Stimulated activated CD8-positive, alpha-beta memory T cell treated with anti-CD3 and anti-CD28 coated beads, Interleukin-2, amount 100 ng/mL, for 1 hour (primary cell): ENCODE measurements around the gene PPP1R1A.

Source experiments
- DNase-seq, 2 donors: peaks; one replicate each; pipeline ENCODE4 v3.0.0-alpha.2; 2020; ENCODE audit warnings: low read depth in 2 of 2

PPP1R1A gene

GRCh38 chr12:54603872-54604271 is 15.4 kb upstream of the PPP1R1A start:
- DNase-seq = no peak

DNA sequence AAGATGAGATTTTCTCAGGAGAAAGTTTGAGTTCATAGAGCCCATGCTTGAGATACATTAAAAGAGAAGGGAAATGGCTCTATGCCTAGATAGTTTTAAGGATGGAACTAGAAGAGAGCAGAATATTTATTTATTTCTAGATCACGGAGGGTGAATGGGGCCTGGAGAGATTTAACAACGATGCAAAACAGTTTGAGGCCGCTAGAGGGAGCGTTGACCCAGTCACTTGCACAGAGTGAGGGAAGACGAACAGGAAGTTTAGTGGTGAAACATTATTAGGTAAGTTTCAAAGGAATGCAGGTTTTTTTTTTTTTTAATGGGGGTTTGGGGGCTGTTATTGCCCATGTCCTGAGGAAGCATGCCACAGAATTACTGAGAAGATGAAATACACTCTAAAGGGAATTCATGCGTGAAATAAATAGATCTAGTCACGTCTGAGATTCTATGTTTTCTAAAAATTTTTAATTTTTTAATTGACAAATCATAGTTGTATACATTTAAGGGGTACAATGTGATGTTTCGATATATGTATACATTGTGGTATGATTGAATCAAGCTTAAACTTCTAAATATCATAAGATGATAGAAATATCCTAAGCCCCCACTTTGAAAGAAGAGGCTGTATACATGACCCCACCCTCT is 14.8 kb upstream of the PPP1R1A start:
- DNase-seq = peak; percentile 38 to 43

DNA sequence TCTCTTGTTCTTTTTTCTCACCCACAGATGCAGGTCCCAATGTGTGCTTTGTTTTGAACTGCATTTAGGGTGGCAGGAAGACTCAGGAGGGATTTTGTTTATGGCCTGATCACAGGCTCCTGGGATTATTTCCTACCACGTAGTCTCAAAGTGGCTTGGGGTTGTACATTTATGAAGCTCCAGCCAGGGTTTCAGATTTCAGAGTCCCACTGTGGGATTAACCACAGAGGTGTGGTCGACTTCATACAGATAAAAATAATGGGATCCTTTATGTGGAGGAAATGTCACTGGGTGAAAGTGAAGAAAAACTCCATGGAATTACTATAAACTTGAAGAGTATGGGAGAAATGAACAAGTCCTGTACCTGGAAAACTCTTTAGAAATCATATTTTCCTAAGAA is 14.2 kb upstream of the PPP1R1A start:
- DNase-seq = no peak

GRCh38 chr12:54601841-54602240 is 13.4 kb upstream of the PPP1R1A start:
- no peak for DNase-seq

- DNase-seq = no peak
Observed at GRCh38 chr12:54598970-54599369, 10.5 kb upstream of the PPP1R1A start.

- DNase-seq = peak; percentile 3 to 22
Observed at GRCh38 chr12:54596526-54596946, 8.1 kb upstream of the PPP1R1A start.

DNA sequence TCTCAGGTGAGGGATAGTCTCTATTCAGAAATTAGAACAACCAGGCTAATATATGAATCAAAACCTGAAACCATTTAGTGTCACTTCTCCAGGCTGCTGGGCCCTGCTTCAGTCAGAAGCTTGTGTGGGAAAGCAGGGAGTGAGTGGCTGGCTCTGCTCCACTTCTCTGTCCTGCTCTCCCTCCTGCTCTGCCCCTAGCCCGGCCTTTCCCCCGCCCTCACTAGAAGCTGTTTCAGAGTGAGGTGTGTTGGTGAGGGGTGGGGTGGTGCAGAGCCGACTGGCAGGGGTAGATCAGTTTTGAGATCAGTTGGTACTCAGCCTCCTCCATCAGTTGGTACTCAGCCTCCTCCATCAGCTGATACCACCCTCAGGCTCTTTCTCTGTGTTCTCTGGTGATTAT is 7.0 kb upstream of the PPP1R1A start:
- DNase-seq = no peak

GRCh38 chr12:54593725-54594124 is 5.3 kb upstream of the PPP1R1A start:
- no peak for DNase-seq

GRCh38 chr12:54593135-54593534 is 4.7 kb upstream of the PPP1R1A start:
- DNase-seq = no peak

- no peak for DNase-seq
Observed at GRCh38 chr12:54592316-54592715, 3.9 kb upstream of the PPP1R1A start.

DNA sequence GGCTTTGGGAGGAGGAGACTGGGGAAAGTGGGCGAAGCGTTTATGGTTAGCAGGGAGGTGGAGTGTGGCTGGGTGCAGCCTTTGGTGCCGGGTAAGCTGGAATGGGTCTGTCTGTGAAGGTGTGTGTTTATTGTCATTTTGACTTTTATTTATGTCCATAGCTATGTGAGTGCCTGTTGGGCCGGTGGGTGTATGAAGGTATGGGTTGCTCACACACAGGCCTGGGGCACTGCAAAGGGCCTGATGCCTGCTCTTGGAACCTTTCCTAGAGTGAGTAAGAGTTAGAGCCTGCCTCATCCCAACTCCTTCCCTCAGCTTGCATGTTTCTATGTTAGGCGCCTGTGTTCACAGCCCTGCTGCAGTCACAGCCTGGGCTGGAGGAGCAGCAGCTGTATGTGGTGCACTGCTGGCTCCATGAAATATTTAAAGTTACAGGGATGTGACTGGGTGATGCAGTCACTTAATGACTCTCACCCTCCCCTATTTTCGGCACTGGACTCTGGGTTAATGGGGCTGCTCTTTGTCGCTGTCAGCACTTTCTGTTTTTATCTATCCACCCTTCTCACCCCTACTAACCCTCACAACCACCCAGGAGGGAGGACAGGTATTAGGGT is 2.6 kb upstream of the PPP1R1A start:
- DNase-seq = no peak

DNA sequence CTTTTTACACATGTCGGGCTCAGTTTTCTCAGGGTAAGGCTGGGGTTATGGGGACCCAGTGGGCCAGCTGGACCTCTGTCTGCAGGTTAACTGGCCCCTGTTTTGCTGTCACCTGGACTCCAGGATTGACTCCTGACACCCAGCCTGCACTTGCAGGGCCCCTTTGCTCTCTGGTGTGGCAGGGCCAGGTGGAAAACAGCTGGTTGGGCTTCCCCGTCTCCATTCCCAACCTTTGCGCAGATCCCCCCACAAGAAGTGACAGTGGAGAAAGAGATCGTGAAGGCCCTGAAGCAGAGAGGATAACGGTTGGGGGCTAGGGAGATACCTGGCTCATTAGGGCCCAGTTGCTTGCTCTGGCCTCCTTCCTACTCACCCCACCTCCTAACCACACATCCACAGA is 1.5 kb upstream of the PPP1R1A start:
- DNase-seq = no peak

GRCh38 chr12:54588890-54589267 is 420 bp upstream of the PPP1R1A start:
- DNase-seq = no peak

GRCh38 chr12:54587315-54587873 is 1.1 kb downstream of the PPP1R1A start:
- DNase-seq = no peak

- DNase-seq = no peak
Observed at GRCh38 chr12:54586620-54587019, 1.8 kb downstream of the PPP1R1A start.

DNA sequence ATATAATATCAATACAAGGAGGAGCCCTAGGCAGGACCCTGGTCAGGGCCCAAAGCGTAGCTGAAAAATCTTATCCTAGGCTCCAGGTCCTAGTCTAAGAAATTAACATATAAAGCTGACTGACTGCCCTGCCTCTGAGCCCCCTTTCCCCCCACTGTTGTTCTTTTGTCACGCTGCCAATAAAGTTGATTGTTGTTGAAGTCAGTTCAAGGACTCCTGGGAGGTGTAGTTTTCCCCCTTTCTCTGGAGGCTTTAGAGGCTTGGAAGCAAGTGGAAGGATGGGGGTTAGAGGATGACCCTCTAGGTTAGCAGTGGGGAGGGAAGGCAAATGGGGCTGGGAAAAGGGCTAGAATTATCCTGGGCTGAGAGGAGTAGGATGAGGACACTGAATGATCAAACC is 3.2 kb downstream of the PPP1R1A start:
- no peak for DNase-seq

DNA sequence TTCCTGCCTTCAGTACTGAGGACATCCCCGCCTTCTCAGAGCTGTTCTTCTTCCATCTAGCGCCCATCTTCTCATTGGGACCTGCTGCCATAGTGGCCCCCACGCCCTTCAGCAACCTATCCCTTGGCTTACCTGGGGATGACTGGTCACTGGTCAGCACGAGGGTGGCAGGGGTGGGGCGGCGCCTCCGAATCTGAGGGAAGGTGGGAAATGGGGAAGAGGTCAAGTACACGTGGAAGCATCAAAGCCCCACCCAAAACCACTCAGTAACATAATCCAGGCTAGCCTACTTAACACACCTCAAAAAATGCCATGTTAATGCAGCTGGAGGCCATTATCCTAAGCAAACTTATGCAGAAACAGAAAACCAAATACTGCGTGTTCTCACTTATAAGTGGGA is 4.3 kb downstream of the PPP1R1A start:
- no peak for DNase-seq

DNA sequence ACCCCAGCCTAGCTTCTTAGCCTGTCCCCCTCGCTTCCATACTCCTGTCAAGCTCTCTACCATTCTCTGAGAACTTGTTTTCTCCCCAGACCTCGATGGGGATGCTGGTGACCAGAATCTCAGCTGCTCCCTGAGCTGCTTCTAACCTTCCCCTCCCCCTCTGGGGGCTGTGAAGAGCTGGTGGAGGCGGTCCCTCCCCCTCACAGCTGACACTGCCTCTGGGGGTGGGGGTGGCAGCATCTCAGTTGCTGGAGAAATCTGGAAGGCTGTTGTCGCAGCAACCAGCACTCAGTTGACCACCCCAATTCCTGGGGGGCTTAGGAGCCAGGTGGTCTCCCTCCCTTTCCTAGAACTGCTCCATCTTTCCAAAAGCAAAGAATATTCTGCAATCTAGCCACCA is 4.7 kb downstream of the PPP1R1A start:
- DNase-seq = no peak

GRCh38 chr12:54581412-54581811 is 7.0 kb downstream of the PPP1R1A start:
- no peak for DNase-seq

GRCh38 chr12:54579696-54580333 is 8.6 kb downstream of the PPP1R1A start:
- DNase-seq = peak; percentile 64 to 66

DNA sequence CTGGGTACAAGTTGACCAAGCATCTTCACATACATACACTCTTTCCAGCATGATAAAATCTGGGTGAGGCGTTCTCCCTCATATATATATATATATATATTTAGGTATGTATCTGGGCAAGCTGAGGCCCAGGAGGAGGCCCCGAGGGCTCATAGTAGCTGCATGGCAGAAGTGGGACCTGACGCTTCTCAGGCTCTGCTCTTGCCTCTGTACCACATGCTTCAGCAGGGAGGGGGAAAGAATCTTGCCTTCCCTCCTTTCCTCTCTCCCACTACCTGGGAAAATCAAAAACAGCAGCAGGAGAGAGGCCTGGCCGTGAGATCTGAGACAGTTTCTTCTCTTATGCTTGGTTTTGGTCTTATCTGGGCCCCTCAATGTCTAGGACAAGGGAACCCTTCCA is 9.2 kb downstream of the PPP1R1A start:
- no peak for DNase-seq

DNA sequence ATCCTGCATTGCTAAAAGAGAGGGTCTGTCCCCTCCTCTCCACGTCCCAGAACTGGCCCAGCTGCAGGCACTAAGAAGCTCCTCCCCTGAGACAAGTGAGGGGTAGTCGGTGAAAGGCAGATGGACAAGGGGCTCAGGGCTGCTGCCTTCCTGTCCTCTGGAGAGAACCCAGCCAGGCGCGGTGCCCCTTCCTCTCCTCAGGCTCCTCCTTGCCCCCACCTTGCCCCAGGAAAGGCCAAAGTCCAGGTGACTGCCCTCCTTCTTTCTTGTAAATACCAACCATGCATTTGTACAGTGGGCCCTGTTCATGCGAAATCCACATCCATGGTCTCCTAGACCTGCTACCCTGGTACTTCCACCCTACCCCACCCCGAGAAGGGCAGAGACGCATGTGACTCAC is 9.7 kb downstream of the PPP1R1A start:
- DNase-seq = no peak

DNA sequence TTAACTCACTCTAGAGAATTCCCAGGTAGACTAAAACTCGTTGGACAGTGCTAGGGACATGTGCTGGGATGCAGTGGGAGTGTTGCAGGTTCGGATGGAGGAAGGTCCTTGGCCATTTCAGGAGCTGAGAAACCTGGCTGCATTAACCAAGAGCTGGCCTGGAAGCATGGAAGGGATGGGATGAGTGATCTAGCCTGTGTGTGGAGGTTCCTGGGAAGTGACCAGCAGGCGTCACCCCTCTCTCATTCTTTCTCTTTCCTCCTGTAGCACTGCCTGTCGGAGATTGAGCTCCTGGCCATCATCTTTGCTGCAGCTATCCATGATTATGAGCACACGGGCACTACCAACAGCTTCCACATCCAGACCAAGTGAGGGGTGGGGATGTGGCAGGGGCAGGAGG is 15.6 kb downstream of the PPP1R1A start:
- DNase-seq = no peak
